ENCODE measurements around the gene PRR20A.

DNA sequence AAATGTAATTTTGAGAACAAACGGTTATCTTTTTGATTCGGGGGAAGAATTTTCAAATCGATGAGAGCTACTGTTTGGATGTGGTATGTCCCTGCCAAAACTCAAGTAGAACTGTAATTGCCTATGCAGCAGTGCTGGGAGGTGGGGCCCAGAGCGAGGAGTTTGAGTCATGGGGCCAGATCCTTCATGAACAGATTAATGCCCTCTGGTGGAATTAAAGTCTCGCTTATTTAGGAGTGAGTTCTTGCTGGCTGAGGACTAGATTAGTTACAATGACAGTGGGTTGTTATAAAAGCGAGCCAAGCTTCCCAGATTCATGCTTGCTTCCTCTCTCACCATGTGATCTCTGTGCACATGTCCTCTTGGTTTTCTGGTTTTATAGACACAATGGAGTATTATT is 11.8 kb upstream of the PRR20A start:
- TF ChIP-seq CTCF (IDR thresholded peaks at IDR 0.05; ENCODE audit: low read depth, low read length, missing input control) = no peak
- no peak for TF ChIP-seq YY1 (IDR thresholded peaks at IDR 0.05)
- TF ChIP-seq REST (IDR thresholded peaks at IDR 0.05) = no peak
- no peak for TF ChIP-seq JUND (IDR thresholded peaks at IDR 0.05)
- no peak for TF ChIP-seq RAD21 (IDR thresholded peaks at IDR 0.05)
- no peak for TF ChIP-seq MAX (IDR thresholded peaks at IDR 0.05)
- TF ChIP-seq GABPA (IDR thresholded peaks at IDR 0.05 in 1 of 2, conservative IDR thresholded peaks at IDR 0.05 in 1 of 2) = no peak
- no peak for TF ChIP-seq EGR1 (IDR thresholded peaks at IDR 0.05; ENCODE audit: low read depth in 2 of 2)
- no peak for TF ChIP-seq RXRA (IDR thresholded peaks at IDR 0.05)
- no peak for TF ChIP-seq HNF4G (IDR thresholded peaks at IDR 0.05)
- TF ChIP-seq TAF1 (conservative IDR thresholded peaks at IDR 0.05) = no peak
- no peak for TF ChIP-seq HNF4A (conservative IDR thresholded peaks at IDR 0.05)
- no peak for TF ChIP-seq NR2F2 (IDR thresholded peaks at IDR 0.05)

Data from liver (tissue), 3 donors.